Gastroesophageal sphincter (tissue), 3 donors: Measurements from ENCODE around the gene S100Z.

Experiments
- POLR2A ChIP-seq, 2 donors: fragments of 450-650 bp; IDR thresholded peaks; one replicate each; pipeline ENCODE4 v1.6.1; 2017; ENCODE audit warnings: antibody characterized with exemption in 2 of 2, mild to moderate bottlenecking in 2 of 2, moderate library complexity in 1 of 2
- POLR2AphosphoS5 ChIP-seq: sonication (generic); formaldehyde crosslinking; IDR thresholded peaks from one replicate; pipeline ENCODE4 v1.6.1; 2017; ENCODE audit warnings: antibody characterized with exemption
- TF ChIP-seq, protein P1 (sequence below), 4 experiments: fragments of 200-600 bp in 2 of 4; fragments of 450-650 bp in 2 of 4; sonication (generic) in 1 of 4; IDR thresholded peaks; one replicate each; pipeline ENCODE4 v1.5.1; 2017 to 2019; ENCODE audit warnings: antibody characterized with exemption in 4 of 4, mild to moderate bottlenecking in 2 of 4, moderate library complexity in 2 of 4

DNA sequence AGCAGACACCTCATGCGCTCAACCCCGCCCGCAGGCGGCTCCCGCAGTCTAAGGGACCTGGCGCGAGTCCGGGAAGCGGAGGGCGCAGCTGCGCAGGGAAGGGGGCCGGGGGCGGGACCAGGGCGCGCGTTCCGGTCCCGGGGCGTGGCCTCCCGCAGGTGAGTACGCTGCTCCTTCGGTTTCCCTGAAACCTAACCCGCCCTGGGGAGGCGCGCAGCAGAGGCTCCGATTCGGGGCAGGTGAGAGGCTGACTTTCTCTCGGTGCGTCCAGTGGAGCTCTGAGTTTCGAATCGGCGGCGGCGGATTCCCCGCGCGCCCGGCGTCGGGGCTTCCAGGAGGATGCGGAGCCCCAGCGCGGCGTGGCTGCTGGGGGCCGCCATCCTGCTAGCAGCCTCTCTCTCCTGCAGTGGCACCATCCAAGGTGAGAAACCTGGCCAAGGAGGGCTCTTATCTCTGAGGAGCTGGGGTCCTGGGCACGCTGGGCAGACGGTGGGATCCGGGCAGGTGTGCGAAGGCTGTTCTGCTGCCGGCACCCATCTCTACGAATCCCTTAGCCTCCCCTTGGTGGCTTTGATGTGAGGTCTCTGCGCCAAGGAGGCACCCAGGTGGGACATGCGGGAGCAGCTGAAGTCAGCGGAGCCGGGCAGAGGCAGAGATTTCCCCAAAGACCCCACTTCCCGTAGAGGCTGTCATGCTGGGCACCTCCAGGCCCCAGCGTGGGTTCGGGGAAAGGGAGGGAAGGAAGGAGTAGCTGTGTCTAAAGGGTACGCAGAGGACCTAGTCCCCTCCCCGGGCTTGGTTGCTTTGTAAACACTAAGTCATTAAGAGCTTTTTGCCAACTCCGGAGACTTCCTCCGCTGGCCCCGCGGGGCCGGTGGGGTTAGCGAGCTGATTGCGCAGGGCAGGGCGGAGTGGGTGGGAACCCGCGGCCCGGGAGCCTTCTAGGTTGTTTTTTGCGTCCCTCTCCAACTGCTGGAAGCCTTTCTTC is 30.7 kb upstream of the S100Z start, which contains the start of gene F2RL1:
- TF ChIP-seq, protein P1, sequence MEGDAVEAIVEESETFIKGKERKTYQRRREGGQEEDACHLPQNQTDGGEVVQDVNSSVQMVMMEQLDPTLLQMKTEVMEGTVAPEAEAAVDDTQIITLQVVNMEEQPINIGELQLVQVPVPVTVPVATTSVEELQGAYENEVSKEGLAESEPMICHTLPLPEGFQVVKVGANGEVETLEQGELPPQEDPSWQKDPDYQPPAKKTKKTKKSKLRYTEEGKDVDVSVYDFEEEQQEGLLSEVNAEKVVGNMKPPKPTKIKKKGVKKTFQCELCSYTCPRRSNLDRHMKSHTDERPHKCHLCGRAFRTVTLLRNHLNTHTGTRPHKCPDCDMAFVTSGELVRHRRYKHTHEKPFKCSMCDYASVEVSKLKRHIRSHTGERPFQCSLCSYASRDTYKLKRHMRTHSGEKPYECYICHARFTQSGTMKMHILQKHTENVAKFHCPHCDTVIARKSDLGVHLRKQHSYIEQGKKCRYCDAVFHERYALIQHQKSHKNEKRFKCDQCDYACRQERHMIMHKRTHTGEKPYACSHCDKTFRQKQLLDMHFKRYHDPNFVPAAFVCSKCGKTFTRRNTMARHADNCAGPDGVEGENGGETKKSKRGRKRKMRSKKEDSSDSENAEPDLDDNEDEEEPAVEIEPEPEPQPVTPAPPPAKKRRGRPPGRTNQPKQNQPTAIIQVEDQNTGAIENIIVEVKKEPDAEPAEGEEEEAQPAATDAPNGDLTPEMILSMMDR (IDR thresholded peaks at IDR 0.05), result no peak
- no peak for TF ChIP-seq POLR2AphosphoS5
- TF ChIP-seq POLR2A (IDR thresholded peaks at IDR 0.05), result no peak
